Ascending aorta (tissue), 2 donors: ENCODE data around the gene TXK. TPM values are rescaled to one million over a fixed set of nuclear protein-coding genes. Genes with fewer than 3 reads are reported as not detected.

ENCODE experiments used
- DNase-seq, 2 donors: peaks; one replicate each; pipeline ENCODE4 v3.0.0-alpha.2; 2019; ENCODE audit warnings: low spot score in 2 of 2
- H3K27ac ChIP-seq, 2 donors: fragments of 200-600 bp; sonication (generic); one replicate each; pipeline ENCODE4 v1.5.1; 2016 to 2017; ENCODE audit warnings: mild to moderate bottlenecking in 1 of 2
- H3K27me3 ChIP-seq: fragments of 200-600 bp; sonication (generic); one replicate; pipeline ENCODE4 v1.5.1; 2017
- H3K36me3 ChIP-seq, 2 donors: fragments of 200-600 bp; sonication (generic); one replicate each; pipeline ENCODE4 v1.5.1; 2016
- H3K4me1 ChIP-seq, 2 donors: fragments of 200-600 bp; sonication (generic); one replicate each; pipeline ENCODE4 v1.5.1; 2016 to 2017; ENCODE audit warnings: mild to moderate bottlenecking in 1 of 2
- H3K4me3 ChIP-seq, 2 donors: fragments of 200-600 bp; sonication (generic); one replicate each; pipeline ENCODE4 v1.5.1; 2016 to 2017; ENCODE audit warnings: mild to moderate bottlenecking in 1 of 2
- H3K9me3 ChIP-seq, 2 donors: fragments of 200-600 bp; sonication (generic); one replicate each; pipeline ENCODE4 v1.5.1; 2016
- intact Hi-C: fragments of 100-400 bp; cut with DNase I; formaldehyde crosslinking; loops from one replicate; pipeline ENCODE4 v1.15.1; 2023
- total RNA-seq: library from RNA; depleted of rRNA; stranded (reverse); fragments of >200 nt; gene quantifications from one replicate; pipeline ENCODE4 v1.1.0, GENCODE V29; 2016
- TF ChIP-seq, protein P1 (sequence below), 3 experiments: fragments of 200-600 bp in 2 of 3; fragments of 450-650 bp in 1 of 3; sonication (generic) in 2 of 3; IDR thresholded peaks; one replicate each; pipeline ENCODE4 v1.5.1; 2016 to 2019; ENCODE audit warnings: antibody characterized with exemption in 3 of 3, mild to moderate bottlenecking in 1 of 3, moderate library complexity in 1 of 3

TXK gene
- total RNA-seq, 1 donor from 2014 or later = not detected

DNA sequence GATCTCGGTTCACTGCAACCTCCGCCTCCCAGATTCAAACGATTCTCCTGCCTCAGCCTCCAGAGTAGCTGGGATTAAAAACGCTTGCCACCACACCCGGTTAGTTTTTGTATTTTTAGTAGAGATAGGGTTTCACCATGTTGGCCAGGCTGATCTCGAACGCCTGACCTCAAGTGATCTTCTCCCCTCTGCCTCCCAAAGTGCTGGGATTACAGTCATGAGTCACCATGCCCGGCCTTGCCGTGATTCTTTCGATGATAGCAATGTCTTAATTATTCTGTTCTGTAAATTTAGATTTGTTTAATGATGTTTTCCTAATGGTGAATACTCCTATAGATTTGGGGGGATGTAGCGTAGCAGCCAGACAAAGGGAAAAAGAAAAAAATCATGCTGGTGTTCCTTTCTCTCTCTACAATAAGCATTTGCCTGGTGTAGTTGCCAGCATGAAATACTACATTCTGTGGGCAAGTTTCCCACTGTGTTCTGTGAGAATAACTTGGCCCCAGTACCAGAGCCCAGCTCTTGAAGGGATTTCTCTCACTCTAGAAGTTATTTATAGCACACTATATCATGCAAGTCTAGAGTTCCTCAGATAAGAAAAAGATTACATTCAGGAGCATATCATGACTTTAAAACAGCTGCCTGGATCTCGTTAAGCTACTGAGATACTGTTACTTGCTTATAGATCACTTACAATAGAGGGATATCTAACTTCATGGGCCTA is 102.1 kb downstream of the TXK start:
- Histone ChIP-seq H3K4me3 (no peak overlapping the region), H3K27me3 (no peaks in the 10 kb centered on the region), H3K4me1 (no peaks in the 10 kb centered on the region), H3K27ac (no peak overlapping the region), H3K9me3 (no peaks in the 10 kb centered on the region), H3K36me3 (no peaks in the 10 kb centered on the region)
- intact Hi-C loops = no loop called here
- DNase-seq = no peak
- TF ChIP-seq, protein P1, sequence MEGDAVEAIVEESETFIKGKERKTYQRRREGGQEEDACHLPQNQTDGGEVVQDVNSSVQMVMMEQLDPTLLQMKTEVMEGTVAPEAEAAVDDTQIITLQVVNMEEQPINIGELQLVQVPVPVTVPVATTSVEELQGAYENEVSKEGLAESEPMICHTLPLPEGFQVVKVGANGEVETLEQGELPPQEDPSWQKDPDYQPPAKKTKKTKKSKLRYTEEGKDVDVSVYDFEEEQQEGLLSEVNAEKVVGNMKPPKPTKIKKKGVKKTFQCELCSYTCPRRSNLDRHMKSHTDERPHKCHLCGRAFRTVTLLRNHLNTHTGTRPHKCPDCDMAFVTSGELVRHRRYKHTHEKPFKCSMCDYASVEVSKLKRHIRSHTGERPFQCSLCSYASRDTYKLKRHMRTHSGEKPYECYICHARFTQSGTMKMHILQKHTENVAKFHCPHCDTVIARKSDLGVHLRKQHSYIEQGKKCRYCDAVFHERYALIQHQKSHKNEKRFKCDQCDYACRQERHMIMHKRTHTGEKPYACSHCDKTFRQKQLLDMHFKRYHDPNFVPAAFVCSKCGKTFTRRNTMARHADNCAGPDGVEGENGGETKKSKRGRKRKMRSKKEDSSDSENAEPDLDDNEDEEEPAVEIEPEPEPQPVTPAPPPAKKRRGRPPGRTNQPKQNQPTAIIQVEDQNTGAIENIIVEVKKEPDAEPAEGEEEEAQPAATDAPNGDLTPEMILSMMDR (IDR thresholded peaks at IDR 0.05) = no peak

DNA sequence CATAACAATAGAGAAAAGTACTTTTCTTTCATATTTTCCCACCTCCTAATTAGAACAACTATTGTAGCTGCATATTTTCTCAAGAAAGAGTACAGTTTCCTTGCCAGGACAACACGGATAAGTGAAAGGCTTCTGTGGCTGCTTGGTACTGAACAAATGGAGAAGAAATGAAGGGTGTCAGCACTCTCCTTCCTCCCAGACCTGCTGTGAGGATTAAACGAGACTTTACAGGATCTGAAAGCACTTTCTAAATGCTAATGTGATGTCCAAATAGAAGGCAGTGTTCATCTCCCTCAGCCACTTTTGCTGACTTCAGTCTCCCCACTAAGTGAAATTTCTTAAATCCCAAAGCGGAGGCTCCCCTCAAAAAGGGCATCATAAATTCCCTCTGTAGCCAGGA is 103.6 kb downstream of the TXK start:
- TF ChIP-seq, protein P1 (IDR thresholded peaks at IDR 0.05) = no peak

DNA sequence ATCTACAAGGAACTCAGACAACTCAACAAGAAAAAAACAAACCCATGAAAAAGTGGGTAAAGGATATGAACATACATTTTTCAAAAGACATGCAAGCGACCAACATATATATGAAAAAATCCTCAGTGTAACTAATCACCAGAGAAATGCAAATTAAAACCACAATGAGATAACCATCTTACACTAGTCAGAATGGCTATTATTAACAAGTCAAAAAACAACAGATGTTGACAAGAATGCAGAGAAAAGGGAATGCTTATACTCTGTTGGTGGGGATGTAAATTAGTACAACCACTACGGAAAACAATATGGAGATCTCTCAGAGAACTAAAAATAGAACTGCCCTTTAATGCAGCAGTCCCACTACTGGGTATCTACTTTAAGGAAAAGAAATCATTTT is 105.4 kb downstream of the TXK start:
- TF ChIP-seq, protein P1 (IDR thresholded peaks at IDR 0.05) = no peak
- H3K36me3 ChIP-seq = no peaks in the 10 kb centered on the region
- no peak overlapping the region for H3K4me3 ChIP-seq
- no peak for DNase-seq
- intact Hi-C loops = no loop called here
- no peaks in the 10 kb centered on the region for H3K9me3 ChIP-seq
- H3K4me1 ChIP-seq = no peaks in the 10 kb centered on the region
- H3K27me3 ChIP-seq = no peaks in the 10 kb centered on the region
- H3K27ac ChIP-seq = no peak overlapping the region

More for the DNA sequence above, 103.6 kb downstream of the TXK start:
- H3K4me3 ChIP-seq = no peak overlapping the region
- no peaks in the 10 kb centered on the region for H3K36me3 ChIP-seq
- H3K4me1 ChIP-seq = no peaks in the 10 kb centered on the region
- H3K27ac ChIP-seq = no peak overlapping the region
- no peaks in the 10 kb centered on the region for H3K27me3 ChIP-seq
- no peak for DNase-seq
- intact Hi-C loops = no loop called here
- H3K9me3 ChIP-seq = no peaks in the 10 kb centered on the region

DNA sequence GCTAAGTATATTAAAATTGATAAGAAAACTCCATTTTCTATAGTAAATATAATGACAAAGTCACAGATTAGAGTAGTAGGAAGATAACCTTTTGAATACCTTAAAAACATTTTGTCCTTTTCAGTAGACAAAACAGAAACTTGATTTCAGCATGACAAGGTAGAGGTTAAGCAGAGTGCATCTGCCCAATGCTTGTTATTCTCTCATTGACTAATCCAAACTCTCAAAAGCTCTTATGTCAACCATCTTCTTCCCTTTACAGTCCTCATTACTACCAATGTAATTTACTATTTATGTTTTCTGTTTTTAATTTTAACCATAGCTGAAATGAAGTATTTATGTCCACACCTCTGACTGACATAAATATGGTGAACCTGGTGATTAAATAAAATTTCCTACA is 106.4 kb downstream of the TXK start:
- no peaks in the 10 kb centered on the region for H3K36me3 ChIP-seq
- TF ChIP-seq, protein P1 (IDR thresholded peaks at IDR 0.05) = no peak

DNA sequence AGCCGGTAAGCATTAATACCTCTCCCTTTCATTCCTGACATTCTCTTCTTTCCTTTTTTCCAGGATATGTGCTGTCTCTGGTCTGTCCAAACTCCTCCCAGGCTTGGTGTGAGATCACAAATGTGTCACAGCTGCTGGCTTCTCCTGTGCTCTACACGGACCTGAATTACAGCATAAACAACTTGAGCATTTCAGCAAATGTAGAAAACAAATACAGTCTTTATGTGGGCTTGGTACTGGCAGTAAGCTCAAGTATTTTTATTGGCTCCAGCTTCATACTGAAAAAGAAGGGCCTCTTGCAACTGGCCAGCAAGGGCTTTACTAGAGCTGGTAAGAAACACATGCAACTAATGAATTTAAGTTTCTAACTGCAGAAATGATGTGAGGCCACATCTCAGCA is 109.0 kb downstream of the TXK start:
- H3K27me3 ChIP-seq = no peaks in the 10 kb centered on the region
- intact Hi-C loops = no loop called here
- TF ChIP-seq, protein P1 (IDR thresholded peaks at IDR 0.05) = no peak
- H3K36me3 ChIP-seq = no peaks in the 10 kb centered on the region
- DNase-seq = no peak
- H3K4me1 ChIP-seq = no peaks in the 10 kb centered on the region
- no peaks in the 10 kb centered on the region for H3K9me3 ChIP-seq
- H3K4me3 ChIP-seq = no peak overlapping the region
- H3K27ac ChIP-seq = no peak overlapping the region

More for the DNA sequence above, 106.4 kb downstream of the TXK start:
- intact Hi-C loops = no loop called here
- no peak overlapping the region for H3K4me3 ChIP-seq
- H3K9me3 ChIP-seq = no peaks in the 10 kb centered on the region
- no peaks in the 10 kb centered on the region for H3K27me3 ChIP-seq
- no peak for DNase-seq
- no peaks in the 10 kb centered on the region for H3K4me1 ChIP-seq
- no peak overlapping the region for H3K27ac ChIP-seq
